H1 (cell line): ENCODE results near the gene CLIP4. TPM values are rescaled to one million over a fixed set of nuclear protein-coding genes. Genes with fewer than 3 reads are reported as not detected.

Experiments used
- CTCF ChIA-PET: fragments of 300-600 bp; sonication (Branson Sonifier 250); formaldehyde crosslinking; loops from one replicate; lab custom pipeline; 2021; ENCODE audit not compliant: partially characterized antibody; lab: Charles Lee
- POLR2A ChIA-PET: fragments of 300-600 bp; sonication (Branson Sonifier 250); formaldehyde crosslinking; loops from one replicate; lab custom pipeline; 2021; ENCODE audit warnings: inconsistent platforms; ENCODE audit not compliant: partially characterized antibody; lab: Charles Lee
- DNase-seq, 2 experiments: peaks; one replicate each; pipeline versions ENCODE4 v3.0.0 to v3.0.0-alpha.2; 2010 to 2022; ENCODE audit warnings: low spot score in 2 of 2, low read depth in 1 of 2, mixed read lengths in 1 of 2
- FAIRE-seq: peaks from 2 replicates; lab custom pipeline; 2011; peaks lifted over from hg19 to GRCh38; lab: Jason Lieb, UNC
- H2AFZ ChIP-seq: 2 replicates; pipeline ENCODE4 v1.8.1; 2012; ENCODE audit warnings: low read length, inconsistent platforms
- H2AK5ac ChIP-seq: 2 replicates; pipeline ENCODE4 v1.6.1; 2013; ENCODE audit warnings: low read depth, low read length
- H2BK120ac ChIP-seq: replicated peaks from 2 replicates; pipeline ENCODE3; 2013; ENCODE audit warnings: low read depth, low read length, inconsistent platforms
- H2BK12ac ChIP-seq: 2 replicates; pipeline ENCODE4 v1.6.1; 2013; ENCODE audit warnings: low read depth, low read length
- H2BK15ac ChIP-seq: 2 replicates; pipeline ENCODE4 v1.6.1; 2013; ENCODE audit warnings: low read length
- H2BK20ac ChIP-seq: 2 replicates; pipeline ENCODE4 v1.6.1; 2013; ENCODE audit warnings: low read length
- H2BK5ac ChIP-seq: 2 replicates; pipeline ENCODE4 v1.6.1; 2013; ENCODE audit warnings: low read depth, low read length
- H3K14ac ChIP-seq: 2 replicates; pipeline ENCODE4 v1.6.1; 2013; ENCODE audit warnings: inconsistent platforms; ENCODE audit not compliant: insufficient read length
- H3K18ac ChIP-seq: 2 replicates; pipeline ENCODE4 v1.6.1; 2013; ENCODE audit warnings: low read length; ENCODE audit errors: extremely low read depth
- H3K23ac ChIP-seq: 2 replicates; pipeline ENCODE4 v1.6.1; 2013; ENCODE audit warnings: inconsistent platforms; ENCODE audit not compliant: insufficient read length
- H3K23me2 ChIP-seq: 2 replicates; pipeline ENCODE4 v1.6.1; 2013; ENCODE audit warnings: low read depth, low read length
- H3K27ac ChIP-seq: 2 replicates; pipeline ENCODE4 v1.6.1; 2011; ENCODE audit warnings: low read depth, low read length, inconsistent platforms
- H3K27me3 ChIP-seq, 4 experiments: replicated peaks in 1 of 4; 1 replicate in 1 of 4; 2 replicates in 3 of 4; pipeline versions ENCODE4 v1.6.1 to v1.8.1; 2011 to 2013; ENCODE audit warnings: low read length in 3 of 4, mild to moderate bottlenecking in 3 of 4, inconsistent platforms in 2 of 4, mixed read lengths in 2 of 4, moderate library complexity in 1 of 4; ENCODE audit not compliant: control insufficient read depth in 3 of 4, insufficient read depth in 3 of 4; ENCODE audit errors: extremely low read depth in 1 of 4
- H3K36me3 ChIP-seq, 4 experiments: 2 replicates each; pipeline versions ENCODE4 v1.6.1 to v1.8.1; 2011 to 2013; ENCODE audit warnings: mild to moderate bottlenecking in 4 of 4, low read length in 3 of 4, moderate library complexity in 2 of 4, control low read depth in 1 of 4, inconsistent platforms in 1 of 4; ENCODE audit not compliant: insufficient read depth in 4 of 4, control insufficient read depth in 2 of 4
- H3K4ac ChIP-seq: replicated peaks from 2 replicates; pipeline ENCODE3; 2013; ENCODE audit warnings: low read length, low read depth, mixed read lengths, inconsistent platforms; ENCODE audit not compliant: insufficient read length
- H3K4me1 ChIP-seq, 4 experiments: replicated peaks in 1 of 4; 1 replicate in 1 of 4; 2 replicates in 3 of 4; pipeline versions ENCODE4 v1.6.1 to v1.8.1; 2011 to 2013; ENCODE audit warnings: low read length in 3 of 4, inconsistent platforms in 2 of 4, mixed read lengths in 1 of 4; ENCODE audit not compliant: insufficient read depth in 4 of 4, control insufficient read depth in 3 of 4
- H3K4me2 ChIP-seq, 2 experiments: 2 replicates each; pipeline versions ENCODE4 v1.6.1 to v1.8.1; 2011 to 2013; ENCODE audit warnings: low read depth in 2 of 2, low read length in 2 of 2, control low read depth in 1 of 2, inconsistent platforms in 1 of 2, mild to moderate bottlenecking in 1 of 2; ENCODE audit not compliant: insufficient read depth in 1 of 2
- H3K4me3 ChIP-seq, 4 experiments: fragments of 200-600, 300-600 bp in 1 of 4; sonication (generic), shearing (Covaris generic), sonication (Bioruptor Twin) in 1 of 4; 2 replicates each; pipeline versions ENCODE4 v1.5.1 to v1.8.1; 2011 to 2016; ENCODE audit warnings: low read length in 4 of 4, low read depth in 3 of 4, control low read depth in 2 of 4, inconsistent platforms in 2 of 4, mild to moderate bottlenecking in 2 of 4, mixed read lengths in 1 of 4, moderate library complexity in 1 of 4; ENCODE audit not compliant: insufficient read depth in 2 of 4; ENCODE audit errors: extremely low read depth in 1 of 4
- H3K56ac ChIP-seq: replicated peaks from 2 replicates; pipeline ENCODE3; 2013; ENCODE audit warnings: low read depth, mild to moderate bottlenecking, mixed read lengths, low read length, inconsistent platforms; ENCODE audit not compliant: insufficient read length
- H3K79me1 ChIP-seq: 2 replicates; pipeline ENCODE4 v1.6.1; 2013; ENCODE audit warnings: low read depth, low read length, control low read depth
- H3K79me2 ChIP-seq, 2 experiments: 2 replicates each; pipeline versions ENCODE4 v1.6.1 to v1.8.1; 2012 to 2013; ENCODE audit warnings: low read length in 2 of 2, mild to moderate bottlenecking in 2 of 2, inconsistent platforms in 1 of 2; ENCODE audit not compliant: insufficient read depth in 2 of 2, control insufficient read depth in 1 of 2
- H3K9ac ChIP-seq, 4 experiments: replicated peaks in 1 of 4; 1 replicate in 1 of 4; 2 replicates in 3 of 4; pipeline versions ENCODE4 v1.6.1 to v1.8.1; 2011 to 2013; ENCODE audit warnings: low read depth in 3 of 4, low read length in 3 of 4, control low read depth in 2 of 4, mild to moderate bottlenecking in 2 of 4, moderate library complexity in 2 of 4, inconsistent platforms in 1 of 4; ENCODE audit errors: extremely low read depth in 1 of 4
- H3K9me3 ChIP-seq, 2 experiments: 2 replicates each; pipeline versions ENCODE4 v1.6.1 to v1.8.1; 2012 to 2013; ENCODE audit warnings: mild to moderate bottlenecking in 2 of 2, moderate library complexity in 2 of 2, control low read depth in 1 of 2, inconsistent platforms in 1 of 2, low read depth in 1 of 2, low read length in 1 of 2, mixed read lengths in 1 of 2; ENCODE audit not compliant: insufficient read depth in 2 of 2
- H4K20me1 ChIP-seq, 2 experiments: replicated peaks in 1 of 2; 2 replicates each; pipeline versions ENCODE3 to v1.8.1; 2011 to 2013; ENCODE audit warnings: inconsistent platforms in 2 of 2, low read length in 2 of 2, mild to moderate bottlenecking in 1 of 2; ENCODE audit not compliant: insufficient read depth in 2 of 2, control insufficient read depth in 1 of 2
- H4K5ac ChIP-seq: 2 replicates; pipeline ENCODE4 v1.6.1; 2013; ENCODE audit warnings: low read length, low read depth, mixed read lengths, inconsistent platforms; ENCODE audit not compliant: insufficient read length
- H4K8ac ChIP-seq: 2 replicates; pipeline ENCODE4 v1.8.0; 2013; ENCODE audit warnings: mild to moderate bottlenecking, moderate library complexity, low read length, inconsistent platforms; ENCODE audit not compliant: insufficient read depth; ENCODE audit errors: extremely low read depth
- H4K91ac ChIP-seq: replicated peaks from 2 replicates; pipeline ENCODE3; 2013; ENCODE audit warnings: low read length, mixed read lengths, inconsistent platforms; ENCODE audit not compliant: insufficient read length
- BACH1 ChIP-seq: IDR thresholded peaks from 2 replicates; pipeline ENCODE4 v1.6.1; 2012; ENCODE audit warnings: low read length, improper control_type of control experiment
- CHD2 ChIP-seq: IDR thresholded peaks from 2 replicates; pipeline ENCODE4 v1.6.1; 2012; ENCODE audit warnings: low read length, improper control_type of control experiment
- EGR1 ChIP-seq: IDR thresholded peaks from 2 replicates; pipeline ENCODE4 v1.6.1; 2011; ENCODE audit warnings: low read depth, low read length, borderline replicate concordance
- PHF8 ChIP-seq: fragments of 200-600 bp; sonication (generic); conservative IDR thresholded peaks from 2 replicates; pipeline ENCODE4 v1.7.1; 2012; ENCODE audit warnings: low read depth, mild to moderate bottlenecking, inconsistent platforms, low read length, moderate library complexity
- POLR2AphosphoS5 ChIP-seq: IDR thresholded peaks from 2 replicates; pipeline ENCODE4 v1.6.1; 2011; ENCODE audit warnings: low read depth, low read length
- RFX5 ChIP-seq: IDR thresholded peaks from 2 replicates; pipeline ENCODE4 v1.6.1; 2011; ENCODE audit warnings: low read depth, low read length, improper control_type of control experiment, borderline replicate concordance
- SIN3A ChIP-seq, 2 experiments: IDR thresholded peaks in 1 of 2; conservative IDR thresholded peaks in 1 of 2; 2 replicates each; pipeline ENCODE4 v1.6.1; 2011 to 2012; ENCODE audit warnings: low read length in 2 of 2, improper control_type of control experiment in 1 of 2, low read depth in 1 of 2, mild to moderate bottlenecking in 1 of 2
- SIRT6 ChIP-seq: IDR thresholded peaks from one replicate; pipeline ENCODE4 v1.7.1; 2012; ENCODE audit warnings: low read length, inconsistent platforms
- SP1 ChIP-seq: IDR thresholded peaks from 2 replicates; pipeline ENCODE4 v1.6.1; 2011; ENCODE audit warnings: low read depth, low read length
- ZNF274 ChIP-seq: IDR thresholded peaks from 2 replicates; pipeline ENCODE4 v1.7.0; 2012; ENCODE audit warnings: low read length, borderline replicate concordance; ENCODE audit errors: extremely low read depth
- WGBS, 2 experiments: shearing (Covaris generic) in 1 of 2; methylation state at CpG; one replicate each; pipeline versions ENCODE4 v1.1.6 to v1.1.7; 2013 to 2015; ENCODE audit warnings: low lambda C conversion rate in 2 of 2, mixed read lengths in 2 of 2, inconsistent platforms in 1 of 2, low coverage in 1 of 2, missing lambda C conversion rate in 1 of 2; ENCODE audit not compliant: insufficient replicate concordance in 2 of 2, insufficient coverage in 1 of 2, insufficient read length in 1 of 2; ENCODE audit errors: extremely low coverage in 1 of 2, missing lambda C conversion rate in 1 of 2; 5-methylcytosine and 5-hydroxymethylcytosine counted together
- polyA plus RNA-seq, 7 experiments: library from polyadenylated mRNA; depleted of rRNA in 3 of 7; stranded (reverse) in 5 of 7; unstranded in 2 of 7; fragments of >200 nt in 5 of 7; fragments of 200-250 nt in 2 of 7; gene quantifications; 1 replicate in 5 of 7; 2 replicates in 1 of 7; 4 replicates in 1 of 7; pipeline versions ENCODE4 v1.2.1 to v1.2.3, GENCODE V29; 2011 to 2013; ENCODE audit warnings: missing spikeins in 2 of 7, mixed read lengths in 2 of 7
- total RNA-seq: library from RNA; stranded (reverse); fragmentation: NEBNext Ultra II Directional; extraction: Animal tissue kit (Norgen Biotek cat#: 25700); gene quantifications from 2 replicates; pipeline ENCODE4 v1.2.1, GENCODE V29; 2021
- TF ChIP-seq, protein P1 (sequence below): IDR thresholded peaks from 2 replicates; pipeline ENCODE4 v1.6.1; 2012; ENCODE audit warnings: low read length, inconsistent platforms
- TF ChIP-seq, protein P2 (sequence below): IDR thresholded peaks from 2 replicates; pipeline ENCODE4 v1.6.1; 2011; ENCODE audit warnings: low read length, improper control_type of control experiment

Gene CLIP4
- total and polyA plus RNA-seq, 2 of the 8 experiments (the other 6 are each of a cell fraction or from before 2014, with no cell fraction given), result 0.08 to 0.09 TPM

DNA sequence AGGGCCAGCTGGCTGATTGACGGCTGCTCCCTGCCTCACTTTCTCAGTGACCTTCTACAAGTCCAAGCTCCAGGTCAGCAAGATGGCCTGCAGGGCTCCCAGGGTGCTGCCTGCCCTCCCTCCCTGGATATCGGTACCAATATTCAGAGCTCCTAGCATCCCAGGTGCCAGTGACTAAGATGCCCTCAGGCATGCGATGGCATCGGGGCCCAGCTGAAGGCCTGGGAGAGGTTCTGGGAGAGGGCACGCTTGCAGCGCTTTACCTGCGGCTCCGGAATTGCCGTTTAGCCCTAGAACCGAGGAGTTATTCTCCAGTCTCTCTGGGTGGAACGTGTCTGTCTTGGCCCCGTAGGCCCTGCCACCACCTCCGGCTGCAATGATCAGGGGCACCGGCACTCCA, 116.8 kb downstream of the CLIP4 start:
- Histone ChIP-seq H2BK20ac (no peak overlapping the region), H3K4me2 (no peak overlapping the region), H2BK120ac (no peak overlapping the region), H4K8ac (no peak overlapping the region), H2BK12ac (no peak overlapping the region), H3K79me2 (no peaks in the 10 kb centered on the region), H3K27ac (no peak overlapping the region), H3K23me2 (no peaks in the 10 kb centered on the region), H3K79me1 (no peaks in the 10 kb centered on the region), H3K18ac (no peak overlapping the region), H3K56ac (no peak overlapping the region), H3K36me3 (no peaks in the 10 kb centered on the region), H4K91ac (no peak overlapping the region), H3K14ac (no peak overlapping the region), H3K4me1 (no peaks in the 10 kb centered on the region), H3K4ac (no peak overlapping the region), H2AFZ (no peak overlapping the region), H2BK15ac (no peak overlapping the region), H4K20me1 (no peaks in the 10 kb centered on the region), H3K27me3 (no peaks in the 10 kb centered on the region), H3K9me3 (no peaks in the 10 kb centered on the region), H3K4me3 (no peak overlapping the region), H3K9ac (no peak overlapping the region), H2BK5ac (no peak overlapping the region), H2AK5ac (no peak overlapping the region), H3K23ac (no peak overlapping the region), H4K5ac (no peak overlapping the region)
- TF ChIP-seq, protein P1, sequence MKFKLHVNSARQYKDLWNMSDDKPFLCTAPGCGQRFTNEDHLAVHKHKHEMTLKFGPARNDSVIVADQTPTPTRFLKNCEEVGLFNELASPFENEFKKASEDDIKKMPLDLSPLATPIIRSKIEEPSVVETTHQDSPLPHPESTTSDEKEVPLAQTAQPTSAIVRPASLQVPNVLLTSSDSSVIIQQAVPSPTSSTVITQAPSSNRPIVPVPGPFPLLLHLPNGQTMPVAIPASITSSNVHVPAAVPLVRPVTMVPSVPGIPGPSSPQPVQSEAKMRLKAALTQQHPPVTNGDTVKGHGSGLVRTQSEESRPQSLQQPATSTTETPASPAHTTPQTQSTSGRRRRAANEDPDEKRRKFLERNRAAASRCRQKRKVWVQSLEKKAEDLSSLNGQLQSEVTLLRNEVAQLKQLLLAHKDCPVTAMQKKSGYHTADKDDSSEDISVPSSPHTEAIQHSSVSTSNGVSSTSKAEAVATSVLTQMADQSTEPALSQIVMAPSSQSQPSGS, result no peak
- TF ChIP-seq SP1 (no peak), BACH1 (no peak), RFX5 (no peak), CHD2 (no peak), EGR1 (no peak), POLR2AphosphoS5 (no peak), PHF8 (no peak), SIRT6 (no peak), SIN3A (conservative IDR thresholded peaks at IDR 0.05 in 1 of 2, IDR thresholded peaks at IDR 0.05 in 1 of 2; ENCODE audit: low read depth in 1 of 2, low read length in 2 of 2) (no peak), ZNF274 (no peak)
- TF ChIP-seq, protein P2, sequence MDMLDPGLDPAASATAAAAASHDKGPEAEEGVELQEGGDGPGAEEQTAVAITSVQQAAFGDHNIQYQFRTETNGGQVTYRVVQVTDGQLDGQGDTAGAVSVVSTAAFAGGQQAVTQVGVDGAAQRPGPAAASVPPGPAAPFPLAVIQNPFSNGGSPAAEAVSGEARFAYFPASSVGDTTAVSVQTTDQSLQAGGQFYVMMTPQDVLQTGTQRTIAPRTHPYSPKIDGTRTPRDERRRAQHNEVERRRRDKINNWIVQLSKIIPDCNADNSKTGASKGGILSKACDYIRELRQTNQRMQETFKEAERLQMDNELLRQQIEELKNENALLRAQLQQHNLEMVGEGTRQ, result no peak
- POLR2A ChIA-PET, result no interaction called here
- FAIRE-seq (no peak), DNase-seq (no peak)
- WGBS, 2 experiments, result 91% methylated on average over 10 of the region's 14 CpGs; no CpG with 5 or more reads in 1 of the 2 experiments
- CTCF ChIA-PET, result interaction anchor here (0.8 kb wide), 1 partner anchor 77 kb away, joined by 3 read pairs; no protein-coding TSS in a partner anchor
